Gastroesophageal sphincter (tissue), 3 donors: ENCODE measurements around the gene RBKS.

ENCODE experiments used
- CTCF ChIP-seq, 4 experiments: fragments of 200-600 bp in 2 of 4; fragments of 450-650 bp in 2 of 4; sonication (generic) in 1 of 4; IDR thresholded peaks; one replicate each; pipeline ENCODE4 v1.5.1; 2017 to 2019; ENCODE audit warnings: antibody characterized with exemption in 4 of 4, mild to moderate bottlenecking in 2 of 4, moderate library complexity in 2 of 4
- EP300 ChIP-seq: sonication (generic); formaldehyde crosslinking; IDR thresholded peaks from one replicate; pipeline ENCODE4 v1.6.1; 2017; ENCODE audit warnings: antibody characterized with exemption, mild to moderate bottlenecking
- POLR2A ChIP-seq, 2 donors: fragments of 450-650 bp; IDR thresholded peaks; one replicate each; pipeline ENCODE4 v1.6.1; 2017; ENCODE audit warnings: antibody characterized with exemption in 2 of 2, mild to moderate bottlenecking in 2 of 2, moderate library complexity in 1 of 2
- POLR2AphosphoS5 ChIP-seq: sonication (generic); formaldehyde crosslinking; IDR thresholded peaks from one replicate; pipeline ENCODE4 v1.6.1; 2017; ENCODE audit warnings: antibody characterized with exemption

- no peak for TF ChIP-seq POLR2AphosphoS5
- no peak for TF ChIP-seq CTCF (IDR thresholded peaks at IDR 0.05)
- TF ChIP-seq POLR2A (IDR thresholded peaks at IDR 0.05): no peak
- no peak for TF ChIP-seq EP300
Measured at GRCh38 chr2:27849558-27850205, 40.5 kb downstream of the RBKS start.
